NCI-H1092 (cell line): ENCODE data around the gene SPINT2.

ENCODE experiments used
- DNase-seq: peaks from one replicate; lab custom pipeline; 2025; lab: John Stamatoyannopoulos, UW

The SPINT2 gene

GRCh38 chr19:38267761-38268483 lies 3.5 kb downstream of the SPINT2 start:
- no peak for DNase-seq

GRCh38 chr19:38268539-38268938 lies 4.2 kb downstream of the SPINT2 start:
- no peak for DNase-seq

GRCh38 chr19:38270587-38271167 lies 6.3 kb downstream of the SPINT2 start:
- no peak for DNase-seq

GRCh38 chr19:38273499-38273898 lies 9.1 kb downstream of the SPINT2 start:
- DNase-seq: no peak

GRCh38 chr19:38274739-38275138 lies 10.4 kb downstream of the SPINT2 start:
- DNase-seq: no peak

GRCh38 chr19:38276942-38277517 lies 12.7 kb downstream of the SPINT2 start:
- no peak for DNase-seq

GRCh38 chr19:38277549-38277948 lies 13.2 kb downstream of the SPINT2 start:
- DNase-seq: no peak

- no peak for DNase-seq
Measured at GRCh38 chr19:38277969-38278680, 13.8 kb downstream of the SPINT2 start.

- no peak for DNase-seq
Measured at GRCh38 chr19:38278751-38279150, 14.4 kb downstream of the SPINT2 start.

- no peak for DNase-seq
Measured at GRCh38 chr19:38280030-38280921, 15.9 kb downstream of the SPINT2 start.

- no peak for DNase-seq
Measured at GRCh38 chr19:38281811-38282566, 17.6 kb downstream of the SPINT2 start.

- DNase-seq: no peak
Measured at GRCh38 chr19:38283271-38283670, 18.9 kb downstream of the SPINT2 start.

- DNase-seq: no peak
Measured at GRCh38 chr19:38284422-38284821, 20.0 kb downstream of the SPINT2 start.

GRCh38 chr19:38285567-38285966 lies 21.2 kb downstream of the SPINT2 start:
- DNase-seq: no peak

GRCh38 chr19:38287604-38288003 lies 23.2 kb downstream of the SPINT2 start:
- no peak for DNase-seq

- no peak for DNase-seq
Measured at GRCh38 chr19:38288123-38288855, 23.9 kb downstream of the SPINT2 start.

GRCh38 chr19:38289955-38290354 lies 25.6 kb downstream of the SPINT2 start:
- no peak for DNase-seq

- no peak for DNase-seq
Measured at GRCh38 chr19:38290631-38291147, 26.3 kb downstream of the SPINT2 start.

- DNase-seq: no peak
Measured at GRCh38 chr19:38291855-38292254, 27.5 kb downstream of the SPINT2 start.

GRCh38 chr19:38293281-38293680 lies 28.9 kb downstream of the SPINT2 start:
- no peak for DNase-seq
